Measurements from ENCODE around the gene PTTG1IP2.

- TF ChIP-seq, protein P1, sequence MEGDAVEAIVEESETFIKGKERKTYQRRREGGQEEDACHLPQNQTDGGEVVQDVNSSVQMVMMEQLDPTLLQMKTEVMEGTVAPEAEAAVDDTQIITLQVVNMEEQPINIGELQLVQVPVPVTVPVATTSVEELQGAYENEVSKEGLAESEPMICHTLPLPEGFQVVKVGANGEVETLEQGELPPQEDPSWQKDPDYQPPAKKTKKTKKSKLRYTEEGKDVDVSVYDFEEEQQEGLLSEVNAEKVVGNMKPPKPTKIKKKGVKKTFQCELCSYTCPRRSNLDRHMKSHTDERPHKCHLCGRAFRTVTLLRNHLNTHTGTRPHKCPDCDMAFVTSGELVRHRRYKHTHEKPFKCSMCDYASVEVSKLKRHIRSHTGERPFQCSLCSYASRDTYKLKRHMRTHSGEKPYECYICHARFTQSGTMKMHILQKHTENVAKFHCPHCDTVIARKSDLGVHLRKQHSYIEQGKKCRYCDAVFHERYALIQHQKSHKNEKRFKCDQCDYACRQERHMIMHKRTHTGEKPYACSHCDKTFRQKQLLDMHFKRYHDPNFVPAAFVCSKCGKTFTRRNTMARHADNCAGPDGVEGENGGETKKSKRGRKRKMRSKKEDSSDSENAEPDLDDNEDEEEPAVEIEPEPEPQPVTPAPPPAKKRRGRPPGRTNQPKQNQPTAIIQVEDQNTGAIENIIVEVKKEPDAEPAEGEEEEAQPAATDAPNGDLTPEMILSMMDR (IDR thresholded peaks at IDR 0.05): no peak
- TF ChIP-seq POLR2AphosphoS5 (IDR thresholded peaks at IDR 0.05) (no peak), POLR2A (IDR thresholded peaks at IDR 0.05) (no peak)
Observed at GRCh38 chr7:90472805-90473540, 3.5 kb downstream of the PTTG1IP2 start.
